T-helper 22 cell (primary cell): Measurements from ENCODE around the gene CC2D1A.
"Not testable (repeated sequence)": the region's sequence is repeated elsewhere in the genome, so short reads cannot be mapped to it uniquely, and the experiment has no call there.

Experiments
- DNase-seq: peaks from one replicate; pipeline ENCODE4 v3.0.0-alpha.2; 2020; ENCODE audit warnings: low read depth

CC2D1A gene

GRCh38 chr19:13962699-13963602, 57.0 kb downstream of the CC2D1A start:
- DNase-seq, result no peak

- no peak for DNase-seq
These were observed 57.7 kb downstream of the CC2D1A start for GRCh38 chr19:13963603-13964105.

DNA sequence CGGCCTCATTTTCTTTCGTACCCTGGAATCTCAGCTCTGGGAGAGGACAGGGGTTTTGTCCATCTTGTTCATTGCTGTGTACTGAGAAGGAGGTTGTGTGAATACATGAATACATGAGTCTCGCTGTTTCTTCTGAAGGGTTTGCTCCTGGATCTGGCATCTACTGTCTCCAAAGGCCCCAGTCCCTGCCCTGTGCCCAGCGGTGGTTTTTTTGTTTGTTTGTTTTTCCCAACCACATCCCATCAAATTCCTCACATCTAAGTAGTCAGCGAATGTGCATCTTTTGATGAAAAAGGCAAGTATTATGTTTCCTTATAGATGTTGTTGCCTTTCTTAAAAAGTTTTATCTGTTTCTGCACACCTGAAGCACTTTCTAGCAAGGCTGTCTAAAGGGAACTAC, 58.8 kb downstream of the CC2D1A start:
- no peak for DNase-seq

DNA sequence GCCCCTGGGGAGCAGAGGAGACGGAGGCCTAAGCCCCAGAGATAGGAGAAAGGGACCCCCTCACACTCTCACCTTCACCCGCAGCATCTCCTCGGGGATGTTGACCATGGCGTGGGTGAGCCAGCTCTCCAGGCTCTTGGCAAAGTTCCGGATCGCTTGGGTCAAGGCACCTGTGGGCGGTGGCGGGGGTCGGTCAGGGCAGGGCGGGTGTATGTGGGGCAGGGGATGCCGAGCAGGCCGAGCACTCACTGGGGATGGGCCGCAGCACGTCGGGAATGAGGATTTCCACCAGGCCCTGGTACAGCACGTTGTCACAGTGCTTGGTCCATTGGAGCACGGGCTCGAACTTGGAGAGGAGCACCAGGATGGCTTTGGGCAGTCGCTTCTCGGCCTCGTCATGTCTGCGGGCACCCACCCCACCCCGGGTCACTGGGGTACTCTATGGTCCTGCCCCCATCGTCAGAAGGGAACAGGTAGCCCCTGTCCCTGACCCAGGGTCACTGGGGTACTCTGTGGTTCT, 59.4 kb downstream of the CC2D1A start:
- DNase-seq, result no peak

DNA sequence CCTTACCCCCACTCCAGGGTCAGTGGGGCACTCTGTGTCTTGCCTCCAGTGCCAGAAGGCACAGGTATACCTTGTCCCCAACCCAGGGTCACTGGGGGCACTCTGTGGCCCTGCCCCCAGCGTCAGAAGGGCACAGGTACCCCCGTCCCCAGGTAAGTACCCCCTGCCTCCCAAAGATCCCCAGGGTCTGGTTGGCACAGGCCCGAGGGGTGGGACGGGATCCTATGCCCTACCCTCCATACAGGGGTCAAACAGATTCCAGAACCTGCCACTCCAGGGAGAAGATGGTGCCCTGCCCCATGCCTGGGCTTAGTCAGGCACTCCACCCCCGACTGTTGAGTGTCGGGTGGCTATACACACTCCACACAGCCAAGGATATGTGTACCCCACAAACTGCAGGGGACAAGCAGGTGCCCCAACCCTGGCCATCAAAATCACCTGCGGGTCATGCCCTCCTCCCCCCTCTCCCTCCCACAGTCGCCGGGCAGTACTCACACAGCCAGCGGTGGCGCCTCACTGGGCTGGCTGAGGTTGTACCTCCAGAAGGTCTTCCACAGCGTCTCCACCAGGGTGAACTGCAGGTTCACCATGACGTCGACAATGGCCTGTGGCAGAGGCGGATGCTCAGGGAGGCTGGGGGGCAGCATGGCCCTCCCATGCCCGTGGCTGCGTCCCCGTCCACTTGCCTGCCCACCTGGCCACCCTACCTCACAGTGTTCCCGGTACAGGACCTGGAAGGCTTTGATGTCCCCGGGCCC, 60.1 kb downstream of the CC2D1A start:
- DNase-seq, result no peak

GRCh38 chr19:13966684-13967128, 60.7 kb downstream of the CC2D1A start:
- DNase-seq, result no peak

DNA sequence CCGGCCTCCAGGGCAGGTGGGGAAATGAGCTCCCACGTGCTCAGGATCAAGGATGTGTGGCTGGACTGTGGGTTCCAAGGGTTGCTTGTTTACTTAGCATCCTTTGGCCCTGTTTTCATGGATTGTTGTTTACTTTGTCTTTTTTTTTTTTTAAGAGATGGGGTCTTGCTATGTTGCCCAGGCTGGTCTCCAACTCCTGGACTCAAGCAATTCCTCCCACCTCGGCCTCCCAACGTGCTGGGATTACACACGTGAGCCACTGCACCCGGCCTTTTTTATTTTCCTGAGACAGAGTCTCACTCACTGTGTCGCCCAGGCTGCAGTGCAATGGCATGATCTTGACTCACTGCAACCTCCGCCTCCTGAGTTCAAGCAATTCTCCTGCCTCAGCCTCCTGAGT, 61.2 kb downstream of the CC2D1A start:
- not testable (repeated sequence) for DNase-seq

DNA sequence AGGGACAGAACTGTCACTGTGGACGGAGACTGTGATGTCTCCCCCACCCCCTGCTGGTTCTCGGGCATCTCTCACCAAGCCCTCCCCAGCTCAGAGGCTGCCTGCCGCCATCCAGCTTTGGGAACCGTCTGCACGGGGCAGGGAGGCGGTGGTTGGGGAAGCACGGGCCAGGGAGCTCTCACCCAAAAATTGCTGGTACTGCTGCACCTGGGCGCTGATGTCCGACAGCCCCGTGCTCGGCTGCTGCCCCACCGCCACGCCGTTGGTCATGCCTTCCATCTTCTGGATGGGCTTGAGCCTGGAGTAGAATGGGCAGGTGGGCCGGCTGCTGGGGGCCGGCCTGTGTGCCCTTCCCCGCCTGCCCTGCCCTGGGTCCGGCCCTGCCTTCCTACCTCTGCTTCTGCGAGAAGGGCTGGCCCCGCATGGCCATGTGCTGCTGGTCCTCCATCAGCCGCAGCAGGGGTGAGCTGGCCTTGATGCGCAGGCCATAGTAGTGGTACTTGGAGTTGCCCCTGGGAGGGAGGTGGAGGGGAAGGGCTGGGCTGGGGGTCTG, 62.5 kb downstream of the CC2D1A start:
- DNase-seq, result no peak

- no peak for DNase-seq
These were observed 63.0 kb downstream of the CC2D1A start for GRCh38 chr19:13968999-13969398.

- no peak for DNase-seq
These were observed 63.9 kb downstream of the CC2D1A start for GRCh38 chr19:13969897-13970296.

DNA sequence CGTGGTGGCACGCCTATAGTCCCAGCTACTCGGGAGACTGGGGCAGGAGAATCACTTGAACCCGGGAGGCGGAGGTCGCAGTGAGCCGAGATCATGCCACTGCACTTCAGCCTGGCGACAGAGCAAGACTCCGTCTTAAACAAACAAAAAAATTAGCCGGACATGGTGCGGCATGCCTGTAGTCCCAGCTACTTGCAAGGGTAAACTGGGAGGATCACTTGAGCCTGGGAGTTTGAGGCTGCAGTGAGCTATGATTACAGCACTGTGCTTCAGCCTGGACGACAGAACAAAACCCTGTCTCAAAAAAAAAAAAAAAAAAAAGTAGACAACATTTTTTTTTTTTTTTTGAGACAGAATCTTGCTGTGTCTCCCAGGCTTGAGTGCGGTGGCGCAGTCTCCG, 65.9 kb downstream of the CC2D1A start:
- DNase-seq, result not testable (repeated sequence)

DNA sequence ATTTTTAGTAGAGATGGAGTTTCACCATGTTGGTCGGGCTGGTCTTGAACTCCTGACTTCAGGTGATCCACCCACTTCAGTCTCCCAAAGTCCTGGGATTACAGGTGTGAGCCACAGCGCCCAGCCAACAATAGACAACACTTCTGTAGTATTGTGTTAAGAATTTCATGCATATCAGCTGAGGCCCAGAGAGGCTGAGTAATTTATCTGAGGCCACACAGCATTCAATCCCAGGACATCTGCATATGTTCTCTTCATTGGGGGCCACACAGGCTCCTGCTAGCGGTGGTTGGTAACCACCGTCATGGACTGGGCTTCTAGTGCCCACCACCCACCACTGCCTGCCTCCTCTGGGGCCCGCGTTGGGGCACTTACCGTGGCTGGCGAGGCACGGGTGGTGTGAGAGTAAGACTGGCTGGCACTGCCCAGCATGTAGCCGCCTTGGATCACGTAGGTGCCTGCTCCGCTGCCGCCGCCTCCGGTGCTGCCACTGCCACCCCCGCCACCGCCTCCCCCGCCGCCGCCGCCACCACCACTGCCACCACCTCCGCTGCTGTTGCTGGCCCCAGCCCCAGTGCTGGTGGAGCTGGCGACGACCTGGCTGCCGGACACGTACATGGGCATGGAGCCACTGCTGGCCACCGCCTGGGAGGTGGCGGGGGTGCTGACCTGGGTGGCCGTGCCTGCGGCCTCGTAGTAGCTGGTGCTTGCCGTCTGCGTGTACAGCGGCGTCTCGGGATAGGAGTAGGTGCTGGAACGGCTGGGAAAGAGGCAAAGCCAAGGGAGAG, 66.6 kb downstream of the CC2D1A start:
- DNase-seq, result no peak

DNA sequence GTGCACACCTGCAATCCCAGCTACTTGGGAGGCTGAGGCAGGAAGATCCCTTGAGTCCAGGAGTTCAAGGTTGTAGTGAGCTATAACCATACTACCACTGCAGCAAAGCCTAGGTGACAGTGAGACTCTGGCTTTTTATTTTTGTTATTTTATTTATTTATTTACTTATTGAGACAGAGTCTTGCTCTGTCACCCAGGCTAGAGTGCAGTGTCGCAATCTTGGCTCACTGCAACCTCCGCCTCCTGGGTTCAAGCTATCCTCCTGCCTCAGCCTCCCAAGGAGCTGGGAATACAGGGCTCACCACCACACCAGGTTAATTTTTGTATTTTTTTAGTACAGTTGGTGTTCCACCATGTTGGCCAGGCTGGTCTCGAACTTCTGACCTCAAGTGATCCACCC, 67.5 kb downstream of the CC2D1A start:
- DNase-seq, result not testable (repeated sequence)

GRCh38 chr19:13974073-13974472, 68.1 kb downstream of the CC2D1A start:
- DNase-seq, result no peak

DNA sequence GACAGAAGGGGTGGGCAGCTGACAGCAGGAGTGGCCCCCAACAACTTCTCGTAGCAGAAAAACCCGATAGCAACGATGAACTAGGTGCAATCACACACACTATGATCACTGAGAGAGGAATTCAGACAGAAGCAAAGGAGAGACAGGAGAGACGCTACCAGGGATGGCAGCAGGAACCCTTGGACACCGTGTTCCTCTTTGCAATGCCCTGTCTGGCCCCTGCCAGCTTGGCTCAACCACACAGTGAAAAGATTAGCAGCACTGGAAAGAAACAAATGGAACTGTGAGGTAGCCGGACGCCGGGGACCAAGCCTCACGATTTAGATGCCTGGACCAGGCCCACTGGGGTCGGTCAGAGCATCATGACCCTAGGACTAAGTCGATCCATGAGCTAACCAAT, 69.9 kb downstream of the CC2D1A start:
- DNase-seq, result no peak

GRCh38 chr19:13976446-13976845, 70.4 kb downstream of the CC2D1A start:
- DNase-seq, result no peak

- DNase-seq, result no peak
These were observed 71.8 kb downstream of the CC2D1A start for GRCh38 chr19:13977803-13978202.

GRCh38 chr19:13978351-13979243, 72.6 kb downstream of the CC2D1A start:
- DNase-seq, result no peak

- no peak for DNase-seq
These were observed 73.2 kb downstream of the CC2D1A start for GRCh38 chr19:13979244-13979615.

GRCh38 chr19:13979686-13980085, 73.7 kb downstream of the CC2D1A start:
- DNase-seq, result no peak

DNA sequence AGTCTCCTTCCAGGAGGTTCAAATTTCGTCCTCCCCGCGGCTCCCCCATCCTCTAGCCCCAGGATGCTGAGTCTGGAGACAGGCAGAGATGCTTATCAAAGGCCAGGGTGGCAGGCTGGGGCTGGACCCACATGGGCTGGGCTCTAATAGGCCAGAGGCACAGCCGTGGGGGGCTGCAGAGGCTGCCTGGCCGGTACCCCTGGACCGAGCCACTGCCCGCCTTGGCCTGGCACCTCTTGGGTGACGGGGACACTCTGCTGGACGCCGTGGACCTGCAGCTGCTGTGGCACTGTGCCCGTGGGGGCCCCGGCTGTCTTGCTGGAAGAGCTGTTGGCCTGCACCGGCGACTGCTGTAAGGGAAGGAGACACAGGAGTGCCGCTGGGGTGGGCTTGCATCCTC, 74.3 kb downstream of the CC2D1A start:
- no peak for DNase-seq
